ENCODE data around the gene WDR76.

Gene WDR76

DNA sequence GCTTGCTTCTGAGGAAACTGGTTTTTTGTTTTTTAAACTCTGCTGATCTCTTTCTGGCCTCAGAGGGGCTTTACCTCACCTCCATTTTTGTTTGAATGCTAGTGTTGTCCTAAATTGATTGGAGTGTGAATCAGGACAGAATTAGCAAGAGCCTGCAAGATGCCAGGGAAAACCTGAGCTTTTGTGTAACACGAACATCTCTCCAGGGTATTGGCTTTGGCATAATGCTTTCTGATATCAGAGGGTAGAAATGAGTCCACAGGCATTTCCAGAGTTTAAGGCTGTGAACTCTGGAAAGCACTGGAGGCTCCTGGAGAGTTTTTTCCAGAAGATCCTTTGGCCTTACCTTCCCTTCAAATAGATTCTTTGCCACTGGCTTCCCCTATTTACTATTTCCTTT is 87.1 kb downstream of the WDR76 start:
- no peak for DNase-seq (ENCODE audit: low read depth)

DNA sequence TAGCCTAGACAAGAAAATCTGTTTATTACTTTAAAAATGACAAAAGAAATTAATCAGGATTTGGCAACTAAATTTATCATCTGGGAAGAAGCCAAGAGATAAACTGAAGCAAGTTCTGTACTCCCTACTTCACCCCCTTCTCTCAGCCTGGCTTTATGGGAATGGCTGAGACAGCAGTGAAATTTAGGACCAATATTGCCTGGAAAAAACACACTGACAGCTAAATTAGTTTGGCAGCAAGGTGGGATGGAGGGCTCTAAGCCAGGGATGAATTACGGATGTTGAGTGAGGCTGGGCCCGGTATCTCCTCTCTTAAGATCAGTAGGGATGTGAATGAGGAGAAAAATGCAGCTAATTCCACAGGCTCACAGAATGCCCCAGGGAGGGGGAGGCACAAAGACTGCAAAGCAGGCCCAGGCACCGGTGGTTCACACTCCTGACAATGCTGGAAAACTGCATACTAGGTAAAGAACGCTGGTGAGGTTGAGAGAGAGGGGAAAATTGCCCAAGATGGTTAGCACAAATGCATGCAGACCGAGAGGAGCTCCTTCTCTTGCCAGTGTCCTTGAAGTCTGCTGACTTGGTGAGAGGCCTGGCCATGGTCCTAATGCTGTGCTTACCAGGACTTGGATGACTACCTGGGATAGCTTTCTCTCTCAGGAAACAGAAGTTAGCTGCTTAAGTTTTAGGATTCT is 89.0 kb downstream of the WDR76 start:
- no peak for DNase-seq (ENCODE audit: low read depth)

DNA sequence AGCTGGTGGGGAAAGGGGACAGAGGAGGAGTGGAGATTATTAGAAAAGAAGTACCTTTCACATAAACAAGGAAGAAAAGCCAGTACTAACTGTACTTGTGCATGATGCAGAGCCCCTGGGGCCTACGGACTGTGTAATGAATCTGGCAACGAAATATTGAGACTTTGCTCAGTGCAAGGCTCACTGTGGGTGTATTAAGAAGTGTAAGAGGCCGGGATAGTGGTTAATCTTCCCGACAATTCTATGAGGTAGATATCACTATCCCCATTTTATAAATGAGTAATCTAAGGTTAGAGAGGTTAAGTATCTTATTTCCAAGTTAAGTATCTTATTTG is 89.5 kb downstream of the WDR76 start:
- DNase-seq (ENCODE audit: low read depth), result no peak

Data from stromal cell of bone marrow (primary cell).